Choroid plexus epithelial cell (primary cell): ENCODE measurements around the gene OR52N5.

Experiments used
- DNase-seq: peaks from one replicate; pipeline ENCODE4 v3.0.0-alpha.2; 2010; ENCODE audit warnings: low read depth
- H3K4me3 ChIP-seq: 2 replicates; pipeline ENCODE4 v1.5.1; 2011; ENCODE audit warnings: low read depth, mild to moderate bottlenecking, control low read depth, low read length, moderate library complexity
- TF ChIP-seq, protein P1 (sequence below): conservative IDR thresholded peaks from 2 replicates; pipeline ENCODE4 v1.5.1; 2011; ENCODE audit warnings: low read depth, mild to moderate bottlenecking, control low read depth, inconsistent platforms, low read length, moderate library complexity

Gene OR52N5

GRCh38 chr11:5808500-5809121 lies 25.5 kb upstream of the OR52N5 start, which contains the start of gene OR52N2:
Gene OR52N2 (plus strand): TSS chr11:5808924. CDS start chr11:5820336, 11,412 bp downstream.
- H3K4me3 ChIP-seq: peak within 1 kb of the TSS; percentile 55
- TF ChIP-seq, protein P1, sequence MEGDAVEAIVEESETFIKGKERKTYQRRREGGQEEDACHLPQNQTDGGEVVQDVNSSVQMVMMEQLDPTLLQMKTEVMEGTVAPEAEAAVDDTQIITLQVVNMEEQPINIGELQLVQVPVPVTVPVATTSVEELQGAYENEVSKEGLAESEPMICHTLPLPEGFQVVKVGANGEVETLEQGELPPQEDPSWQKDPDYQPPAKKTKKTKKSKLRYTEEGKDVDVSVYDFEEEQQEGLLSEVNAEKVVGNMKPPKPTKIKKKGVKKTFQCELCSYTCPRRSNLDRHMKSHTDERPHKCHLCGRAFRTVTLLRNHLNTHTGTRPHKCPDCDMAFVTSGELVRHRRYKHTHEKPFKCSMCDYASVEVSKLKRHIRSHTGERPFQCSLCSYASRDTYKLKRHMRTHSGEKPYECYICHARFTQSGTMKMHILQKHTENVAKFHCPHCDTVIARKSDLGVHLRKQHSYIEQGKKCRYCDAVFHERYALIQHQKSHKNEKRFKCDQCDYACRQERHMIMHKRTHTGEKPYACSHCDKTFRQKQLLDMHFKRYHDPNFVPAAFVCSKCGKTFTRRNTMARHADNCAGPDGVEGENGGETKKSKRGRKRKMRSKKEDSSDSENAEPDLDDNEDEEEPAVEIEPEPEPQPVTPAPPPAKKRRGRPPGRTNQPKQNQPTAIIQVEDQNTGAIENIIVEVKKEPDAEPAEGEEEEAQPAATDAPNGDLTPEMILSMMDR: peak; percentile 95
- DNase-seq: peak; percentile 81

- TF ChIP-seq, protein P1: no peak
- DNase-seq: no peak
- no peak overlapping the region for H3K4me3 ChIP-seq
These were observed 24.4 kb upstream of the OR52N5 start for GRCh38 chr11:5807580-5807979.

GRCh38 chr11:5803982-5804381 lies 20.8 kb upstream of the OR52N5 start:
- TF ChIP-seq, protein P1: no peak
- no peak for DNase-seq
- no peak overlapping the region for H3K4me3 ChIP-seq

DNA sequence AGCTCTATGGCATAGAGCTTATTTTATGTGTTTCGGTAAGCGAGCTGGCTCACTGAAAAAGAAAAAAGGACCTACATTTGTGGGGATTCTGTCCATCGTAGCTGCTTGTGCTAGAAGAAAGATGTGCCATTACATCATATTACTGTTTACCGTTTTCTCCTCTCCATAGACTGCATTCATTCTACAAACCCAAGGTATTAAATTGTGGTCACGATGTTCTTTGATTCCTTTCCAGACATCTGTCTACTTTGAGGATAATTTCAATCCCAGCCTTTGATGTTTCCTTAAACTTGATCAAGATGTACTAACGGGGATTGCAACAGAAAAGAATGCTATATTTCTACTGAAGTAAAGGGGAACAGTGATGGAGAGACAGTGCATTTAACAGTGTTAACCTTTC lies 13.4 kb upstream of the OR52N5 start:
- no peak for DNase-seq
- H3K4me3 ChIP-seq: no peak overlapping the region
- TF ChIP-seq, protein P1: no peak

DNA sequence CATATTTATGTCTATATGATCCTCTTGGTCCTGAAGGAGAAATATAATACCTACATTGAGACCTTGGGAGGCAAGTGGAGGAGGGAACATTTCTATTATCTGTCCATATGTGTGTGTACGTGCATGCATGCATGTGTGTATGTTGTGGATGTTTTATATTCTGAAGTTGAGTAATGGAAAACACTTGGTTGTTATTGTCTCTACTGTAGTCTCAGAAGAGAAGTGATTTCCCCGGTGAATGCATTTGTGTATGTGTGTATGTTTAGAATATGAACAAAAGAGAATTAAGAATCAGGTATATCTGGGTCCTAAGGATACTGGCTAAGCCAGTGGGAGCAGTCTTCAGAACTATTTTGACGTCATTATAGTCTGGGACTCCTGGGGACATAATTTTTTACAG lies 8.0 kb upstream of the OR52N5 start, which contains the start of gene OR52N1:
Gene OR52N1 (minus strand): TSS at position 101 of the 400 bp plus-strand sequence. CDS start 2,449 bp downstream, outside the sequence.
- TF ChIP-seq, protein P1: no peak
- DNase-seq: no peak
- H3K4me3 ChIP-seq: no peak within 1 kb of the TSS

GRCh38 chr11:5767056-5767455 lies 16.1 kb downstream of the OR52N5 start:
- TF ChIP-seq, protein P1: no peak
- no peak overlapping the region for H3K4me3 ChIP-seq
- no peak for DNase-seq

DNA sequence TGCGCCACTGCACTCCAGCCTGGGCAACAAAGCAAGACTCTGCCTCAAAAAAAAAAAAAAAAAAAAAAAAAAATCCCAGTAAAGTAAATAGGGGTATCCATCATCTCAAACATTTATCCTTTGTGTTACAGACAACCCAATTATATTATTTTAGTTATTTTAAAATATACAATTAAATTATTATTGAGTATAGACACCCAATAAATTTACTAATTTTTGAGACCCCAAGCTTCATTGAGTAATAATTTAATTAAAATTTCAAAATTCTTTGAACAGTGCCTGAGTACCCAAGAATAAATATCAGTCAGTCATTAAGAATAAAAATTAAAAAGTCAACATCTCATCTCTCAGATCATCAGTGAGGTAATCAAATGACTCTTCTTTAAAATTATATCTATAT lies 29.2 kb downstream of the OR52N5 start, which contains the start of gene OR52N4:
Gene OR52N4 (plus strand): TSS at position 301 of the 400 bp plus-strand sequence. CDS start 498 bp downstream, outside the sequence.
- no peak within 1 kb of the TSS for H3K4me3 ChIP-seq
- TF ChIP-seq, protein P1: no peak
- DNase-seq: no peak
